Hepatocyte (in vitro differentiated cells): Measurements from ENCODE around the gene GIMAP7.

Experiments used
- EZH2 ChIP-seq: fragments of 200-600 bp; sonication (generic); IDR thresholded peaks from 2 replicates; pipeline ENCODE4 v1.6.1; 2016; ENCODE audit warnings: antibody characterized with exemption, mild to moderate bottlenecking, borderline replicate concordance
- EZH2phosphoT487 ChIP-seq: fragments of 200-600 bp; sonication (generic); IDR thresholded peaks from one replicate; pipeline ENCODE4 v1.6.1; 2018; ENCODE audit warnings: antibody characterized with exemption, mild to moderate bottlenecking, low read depth, moderate library complexity; ENCODE audit not compliant: unreplicated experiment, severe bottlenecking
- TF ChIP-seq, protein P1 (sequence below): fragments of 200-600 bp; sonication (generic); IDR thresholded peaks from 2 replicates; pipeline ENCODE4 v1.5.1; 2016; ENCODE audit warnings: antibody characterized with exemption, mild to moderate bottlenecking; ENCODE audit not compliant: poor library complexity

DNA sequence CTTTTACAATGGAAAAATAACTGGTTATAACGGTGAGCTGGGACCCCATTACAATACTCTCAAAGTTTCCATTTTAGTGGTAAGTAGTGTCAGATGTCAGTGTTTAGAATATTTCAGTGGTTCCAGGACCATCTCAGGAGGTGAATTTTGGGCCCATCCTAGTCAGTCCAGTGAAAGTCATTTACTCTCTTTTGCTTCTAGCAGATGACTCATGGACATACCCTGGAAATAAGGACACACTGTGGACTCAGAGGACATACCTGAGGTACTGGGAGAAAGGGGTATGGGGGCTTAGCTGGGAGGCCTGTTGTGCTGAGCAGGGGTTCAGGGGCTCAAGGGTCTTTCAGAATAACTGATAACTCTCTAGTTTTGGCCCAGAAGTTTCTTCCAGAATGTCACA lies 51.9 kb downstream of the GIMAP7 start:
- TF ChIP-seq, protein P1, sequence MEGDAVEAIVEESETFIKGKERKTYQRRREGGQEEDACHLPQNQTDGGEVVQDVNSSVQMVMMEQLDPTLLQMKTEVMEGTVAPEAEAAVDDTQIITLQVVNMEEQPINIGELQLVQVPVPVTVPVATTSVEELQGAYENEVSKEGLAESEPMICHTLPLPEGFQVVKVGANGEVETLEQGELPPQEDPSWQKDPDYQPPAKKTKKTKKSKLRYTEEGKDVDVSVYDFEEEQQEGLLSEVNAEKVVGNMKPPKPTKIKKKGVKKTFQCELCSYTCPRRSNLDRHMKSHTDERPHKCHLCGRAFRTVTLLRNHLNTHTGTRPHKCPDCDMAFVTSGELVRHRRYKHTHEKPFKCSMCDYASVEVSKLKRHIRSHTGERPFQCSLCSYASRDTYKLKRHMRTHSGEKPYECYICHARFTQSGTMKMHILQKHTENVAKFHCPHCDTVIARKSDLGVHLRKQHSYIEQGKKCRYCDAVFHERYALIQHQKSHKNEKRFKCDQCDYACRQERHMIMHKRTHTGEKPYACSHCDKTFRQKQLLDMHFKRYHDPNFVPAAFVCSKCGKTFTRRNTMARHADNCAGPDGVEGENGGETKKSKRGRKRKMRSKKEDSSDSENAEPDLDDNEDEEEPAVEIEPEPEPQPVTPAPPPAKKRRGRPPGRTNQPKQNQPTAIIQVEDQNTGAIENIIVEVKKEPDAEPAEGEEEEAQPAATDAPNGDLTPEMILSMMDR: no peak
- TF ChIP-seq EZH2phosphoT487: no peak
- no peak for TF ChIP-seq EZH2
